HepG2 (cell line): ENCODE measurements around the gene REST. TPM values are rescaled to one million over a fixed set of nuclear protein-coding genes. Genes with fewer than 3 reads are reported as not detected.

Experiments
- BHLHE40 ChIP-seq: IDR thresholded peaks from 2 replicates; pipeline ENCODE4 v1.6.1; 2011; ENCODE audit warnings: low read length, improper control_type of control experiment
- ESRRA ChIP-seq: sonication (generic); formaldehyde crosslinking; IDR thresholded peaks from 2 replicates; pipeline ENCODE4 v1.5.1; 2020; ENCODE audit warnings: mild to moderate bottlenecking, low read depth, missing genetic modification reagents
- GATAD1 ChIP-seq: IDR thresholded peaks from 2 replicates; pipeline ENCODE4 v1.6.1; 2016; ENCODE audit warnings: missing genetic modification reagents, missing compliant biosample characterization
- GPN1 ChIP-seq: sonication (generic); formaldehyde crosslinking; IDR thresholded peaks from 2 replicates; pipeline ENCODE4 v1.5.1; 2020; ENCODE audit warnings: missing genetic modification reagents, borderline replicate concordance
- HES4 ChIP-seq: sonication (generic); formaldehyde crosslinking; IDR thresholded peaks from 2 replicates; pipeline ENCODE4 v1.9.0; 2021; ENCODE audit warnings: mild to moderate bottlenecking, missing genetic modification reagents, borderline replicate concordance
- KDM5A ChIP-seq: fragments of 200-600 bp; sonication (generic); IDR thresholded peaks from 2 replicates; pipeline ENCODE4 v1.7.0; 2018; ENCODE audit warnings: antibody characterized with exemption, mild to moderate bottlenecking, low read length, borderline replicate concordance
- KLF13 ChIP-seq: sonication (generic); formaldehyde crosslinking; IDR thresholded peaks from 2 replicates; pipeline ENCODE4 v1.4.0; 2020; ENCODE audit warnings: mild to moderate bottlenecking, missing genetic modification reagents
- MATR3 ChIP-seq: sonication (generic); formaldehyde crosslinking; IDR thresholded peaks from 2 replicates; pipeline ENCODE4 v1.4.0; 2020; ENCODE audit warnings: missing genetic modification reagents
- MXI1 ChIP-seq: IDR thresholded peaks from 3 replicates; pipeline ENCODE4 v1.6.1; 2012; ENCODE audit warnings: low read depth, low read length, inconsistent platforms, borderline replicate concordance
- NFIB ChIP-seq: sonication (generic); formaldehyde crosslinking; IDR thresholded peaks from 2 replicates; pipeline ENCODE4 v1.9.0; 2021; ENCODE audit warnings: missing genetic modification reagents, mild to moderate bottlenecking, borderline replicate concordance
- PCBP2 ChIP-seq: fragments of 200-400 bp; formaldehyde crosslinking; optimal IDR thresholded peaks from 2 replicates; pipeline ENCODE3; 2018; ENCODE audit warnings: low read length, low read depth; ENCODE audit not compliant: poor library complexity, severe bottlenecking
- RBFOX2 ChIP-seq: fragments of 200-400 bp; formaldehyde crosslinking; IDR thresholded peaks from 2 replicates; pipeline ENCODE4 v1.6.1; 2017; ENCODE audit warnings: low read depth, mild to moderate bottlenecking, low read length
- RXRB ChIP-seq: IDR thresholded peaks from 2 replicates; pipeline ENCODE4 v1.6.1; 2016; ENCODE audit warnings: borderline replicate concordance, missing genetic modification reagents, missing compliant biosample characterization
- TAF15 ChIP-seq: fragments of 200-400 bp; formaldehyde crosslinking; IDR thresholded peaks from one replicate; pipeline ENCODE4 v1.6.1; 2018; ENCODE audit warnings: mild to moderate bottlenecking, low read depth, low read length; ENCODE audit not compliant: poor library complexity, severe bottlenecking
- THYN1 ChIP-seq: sonication (generic); formaldehyde crosslinking; IDR thresholded peaks from 2 replicates; pipeline ENCODE4 v1.8.1; 2023; ENCODE audit warnings: low read depth, mild to moderate bottlenecking, moderate library complexity, missing genetic modification reagents, borderline replicate concordance
- ZBTB49 ChIP-seq: sonication (generic); formaldehyde crosslinking; IDR thresholded peaks from 2 replicates; pipeline ENCODE4 v1.4.0; 2020; ENCODE audit warnings: missing genetic modification reagents, borderline replicate concordance
- ZNF275 ChIP-seq: sonication (generic); formaldehyde crosslinking; IDR thresholded peaks from 2 replicates; pipeline ENCODE4 v1.8.0; 2022; ENCODE audit warnings: missing genetic modification reagents, mild to moderate bottlenecking, inconsistent platforms, borderline replicate concordance
- ZNF761 ChIP-seq: sonication (generic); formaldehyde crosslinking; conservative IDR thresholded peaks from 2 replicates; pipeline ENCODE4 v1.4.0; 2020; ENCODE audit warnings: mild to moderate bottlenecking, missing genetic modification reagents
- polyA plus RNA-seq, 8 experiments: library from polyadenylated mRNA; depleted of rRNA in 3 of 8; stranded (reverse) in 7 of 8; unstranded in 1 of 8; fragments of >200 nt; fragmentation: Illumina TruSeq in 4 of 8; extraction: Trizol in 4 of 8; gene quantifications; 2 replicates each; pipeline versions ENCODE4 v1.2.1 to v1.2.3, GENCODE V29; 2011 to 2016; ENCODE audit warnings: low read depth in 4 of 8, missing spikeins in 1 of 8, mixed read lengths in 1 of 8; ENCODE audit not compliant: insufficient read depth in 1 of 8
- total RNA-seq, 5 experiments: library from RNA; depleted of rRNA; stranded (reverse); fragments of >200 nt; fragmentation: Illumina TruSeq; extraction: Trizol; gene quantifications; 2 replicates each; pipeline ENCODE4 v1.2.3, GENCODE V29; 2016; ENCODE audit warnings: low read depth in 1 of 5
- TF ChIP-seq, protein P1 (sequence below): sonication (generic); formaldehyde crosslinking; IDR thresholded peaks from 2 replicates; pipeline ENCODE4 v1.9.0; 2022; ENCODE audit warnings: low read depth, missing genetic modification reagents
- TF ChIP-seq, protein P2 (sequence below), 2 experiments: sonication (generic) in 1 of 2; formaldehyde crosslinking in 1 of 2; IDR thresholded peaks; 2 replicates each; pipeline versions ENCODE4 v1.4.0 to v1.6.1; 2016 to 2020; ENCODE audit warnings: borderline replicate concordance in 1 of 2, low read depth in 1 of 2, mild to moderate bottlenecking in 1 of 2, missing genetic modification reagents in 1 of 2

Gene REST
- total and polyA plus RNA-seq, 2 of the 13 experiments (the other 11 are each of a cell fraction or from before 2014, with no cell fraction given): 12.7 to 22.4 TPM

- TF ChIP-seq ZBTB49 (CRISPR knock-in tag) (no peak), MATR3 (CRISPR knock-in tag) (no peak), BHLHE40 (no peak), KLF13 (no peak), HES4 (CRISPR knock-in tag) (peak; percentile 72), MXI1 (peak; percentile 58; the same call in 1 of the 3 replicates), ZNF275 (CRISPR knock-in tag) (no peak), THYN1 (no peak), NFIB (CRISPR knock-in tag) (no peak), TAF15 (no peak), GATAD1 (CRISPR knock-in tag) (no peak), RBFOX2 (peak; percentile 40; the same call in 1 of the 2 replicates), KDM5A (no peak), PCBP2 (no peak), GPN1 (CRISPR knock-in tag) (no peak), RXRB (CRISPR knock-in tag) (no peak), ZNF761 (peak; percentile 84; the same call in 1 of the 2 replicates), ESRRA (CRISPR knock-in tag) (no peak)
- TF ChIP-seq, protein P1, sequence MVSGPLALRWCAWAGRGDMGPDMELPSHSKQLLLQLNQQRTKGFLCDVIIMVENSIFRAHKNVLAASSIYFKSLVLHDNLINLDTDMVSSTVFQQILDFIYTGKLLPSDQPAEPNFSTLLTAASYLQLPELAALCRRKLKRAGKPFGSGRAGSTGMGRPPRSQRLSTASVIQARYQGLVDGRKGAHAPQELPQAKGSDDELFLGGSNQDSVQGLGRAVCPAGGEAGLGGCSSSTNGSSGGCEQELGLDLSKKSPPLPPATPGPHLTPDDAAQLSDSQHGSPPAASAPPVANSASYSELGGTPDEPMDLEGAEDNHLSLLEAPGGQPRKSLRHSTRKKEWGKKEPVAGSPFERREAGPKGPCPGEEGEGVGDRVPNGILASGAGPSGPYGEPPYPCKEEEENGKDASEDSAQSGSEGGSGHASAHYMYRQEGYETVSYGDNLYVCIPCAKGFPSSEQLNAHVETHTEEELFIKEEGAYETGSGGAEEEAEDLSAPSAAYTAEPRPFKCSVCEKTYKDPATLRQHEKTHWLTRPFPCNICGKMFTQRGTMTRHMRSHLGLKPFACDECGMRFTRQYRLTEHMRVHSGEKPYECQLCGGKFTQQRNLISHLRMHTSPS (CRISPR knock-in tag): no peak; the same call in 1 of the 2 replicates
- TF ChIP-seq, protein P2, sequence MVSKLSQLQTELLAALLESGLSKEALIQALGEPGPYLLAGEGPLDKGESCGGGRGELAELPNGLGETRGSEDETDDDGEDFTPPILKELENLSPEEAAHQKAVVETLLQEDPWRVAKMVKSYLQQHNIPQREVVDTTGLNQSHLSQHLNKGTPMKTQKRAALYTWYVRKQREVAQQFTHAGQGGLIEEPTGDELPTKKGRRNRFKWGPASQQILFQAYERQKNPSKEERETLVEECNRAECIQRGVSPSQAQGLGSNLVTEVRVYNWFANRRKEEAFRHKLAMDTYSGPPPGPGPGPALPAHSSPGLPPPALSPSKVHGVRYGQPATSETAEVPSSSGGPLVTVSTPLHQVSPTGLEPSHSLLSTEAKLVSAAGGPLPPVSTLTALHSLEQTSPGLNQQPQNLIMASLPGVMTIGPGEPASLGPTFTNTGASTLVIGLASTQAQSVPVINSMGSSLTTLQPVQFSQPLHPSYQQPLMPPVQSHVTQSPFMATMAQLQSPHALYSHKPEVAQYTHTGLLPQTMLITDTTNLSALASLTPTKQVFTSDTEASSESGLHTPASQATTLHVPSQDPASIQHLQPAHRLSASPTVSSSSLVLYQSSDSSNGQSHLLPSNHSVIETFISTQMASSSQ (IDR thresholded peaks at IDR 0.05; ENCODE audit: low read depth): no peak
- TF ChIP-seq, protein P2 (CRISPR knock-in tag; IDR thresholded peaks at IDR 0.05; ENCODE audit: borderline replicate concordance): no peak
These were observed 69.2 kb downstream of the REST start (continued) for GRCh38 chr4:56976837-56977320.
